ENCODE data around the gene RBBP8.

DNA sequence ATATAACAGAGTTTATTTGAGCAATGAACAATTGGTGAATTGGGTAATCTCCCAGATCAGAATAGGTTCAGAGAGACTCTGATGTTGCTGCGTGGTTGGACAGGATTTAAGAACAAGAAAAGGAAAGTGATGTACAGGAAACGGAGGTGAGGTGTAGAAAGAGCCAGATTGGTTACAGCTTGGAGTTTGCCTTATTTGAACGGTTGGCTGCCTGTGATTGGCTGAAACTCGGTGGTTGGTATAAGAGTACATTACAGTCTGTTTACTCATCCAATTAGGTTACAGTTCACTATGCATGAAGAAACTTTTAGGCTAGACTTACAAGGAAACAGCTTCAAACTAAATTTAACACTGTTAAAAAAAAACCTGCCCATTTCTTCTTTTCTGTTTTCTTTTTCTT lies 134.1 kb downstream of the RBBP8 start:
- TF ChIP-seq, protein P1, sequence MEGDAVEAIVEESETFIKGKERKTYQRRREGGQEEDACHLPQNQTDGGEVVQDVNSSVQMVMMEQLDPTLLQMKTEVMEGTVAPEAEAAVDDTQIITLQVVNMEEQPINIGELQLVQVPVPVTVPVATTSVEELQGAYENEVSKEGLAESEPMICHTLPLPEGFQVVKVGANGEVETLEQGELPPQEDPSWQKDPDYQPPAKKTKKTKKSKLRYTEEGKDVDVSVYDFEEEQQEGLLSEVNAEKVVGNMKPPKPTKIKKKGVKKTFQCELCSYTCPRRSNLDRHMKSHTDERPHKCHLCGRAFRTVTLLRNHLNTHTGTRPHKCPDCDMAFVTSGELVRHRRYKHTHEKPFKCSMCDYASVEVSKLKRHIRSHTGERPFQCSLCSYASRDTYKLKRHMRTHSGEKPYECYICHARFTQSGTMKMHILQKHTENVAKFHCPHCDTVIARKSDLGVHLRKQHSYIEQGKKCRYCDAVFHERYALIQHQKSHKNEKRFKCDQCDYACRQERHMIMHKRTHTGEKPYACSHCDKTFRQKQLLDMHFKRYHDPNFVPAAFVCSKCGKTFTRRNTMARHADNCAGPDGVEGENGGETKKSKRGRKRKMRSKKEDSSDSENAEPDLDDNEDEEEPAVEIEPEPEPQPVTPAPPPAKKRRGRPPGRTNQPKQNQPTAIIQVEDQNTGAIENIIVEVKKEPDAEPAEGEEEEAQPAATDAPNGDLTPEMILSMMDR (IDR thresholded peaks at IDR 0.05), result no peak
- TF ChIP-seq ZFX (IDR thresholded peaks at IDR 0.05; ENCODE audit: borderline replicate concordance), result no peak
